HL-60 (cell line): ENCODE data around the gene GPLD1.

Experiments
- CTCF ChIP-seq: IDR thresholded peaks from one replicate; pipeline ENCODE4 v1.5.1; 2011; ENCODE audit warnings: low read length, control low read depth, inconsistent platforms; ENCODE audit not compliant: insufficient read depth
- POLR2AphosphoS5 ChIP-seq: IDR thresholded peaks from 2 replicates; pipeline ENCODE4 v1.6.1; 2012; ENCODE audit warnings: low read depth
- REST ChIP-seq: IDR thresholded peaks from 2 replicates; pipeline ENCODE4 v1.6.1; 2012; ENCODE audit warnings: low read depth; ENCODE audit not compliant: insufficient replicate concordance

GRCh38 chr6:24448828-24449525 is 40.4 kb downstream of the GPLD1 start:
- no peak for TF ChIP-seq POLR2AphosphoS5
- TF ChIP-seq CTCF: no peak
- TF ChIP-seq REST: no peak
